Activated T-cell treated with anti-CD3 and anti-CD28 coated beads, Interleukin-2, amount 50 U/mL, for 1 hour (primary cell): ENCODE measurements around the gene MAP4K4.

ENCODE experiments used
- DNase-seq: peaks from one replicate; pipeline ENCODE4 v3.0.0-alpha.2; 2020

Gene MAP4K4

DNA sequence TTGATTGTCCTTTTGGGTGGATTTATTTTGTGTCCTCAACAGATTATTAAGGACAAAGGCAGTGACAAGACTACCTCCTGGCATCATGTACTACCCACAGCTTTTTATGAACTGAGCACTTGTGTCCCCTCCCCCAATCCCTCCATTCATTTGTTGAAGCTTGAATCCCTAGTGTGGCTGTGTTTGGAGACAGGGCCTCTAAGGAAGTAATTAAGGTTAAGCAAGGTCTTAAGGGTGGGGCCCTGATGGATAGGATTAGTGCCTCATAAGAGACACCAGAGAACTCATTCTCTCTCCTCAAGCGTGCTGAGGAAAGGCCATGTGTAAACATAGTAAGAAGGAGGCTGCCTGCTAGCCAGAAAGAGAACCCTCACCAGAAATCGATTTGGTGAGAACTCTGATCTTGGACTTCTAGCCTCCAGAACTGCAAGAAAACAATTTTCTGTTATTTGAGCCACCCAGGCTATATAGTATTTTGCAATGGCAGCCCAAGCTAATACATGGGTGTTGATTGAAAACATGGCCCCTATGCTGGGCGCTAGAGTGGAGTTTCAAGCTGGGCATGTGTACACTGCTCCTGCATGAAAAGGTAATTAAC is 3.4 kb upstream of the MAP4K4 start:
- no peak for DNase-seq

DNA sequence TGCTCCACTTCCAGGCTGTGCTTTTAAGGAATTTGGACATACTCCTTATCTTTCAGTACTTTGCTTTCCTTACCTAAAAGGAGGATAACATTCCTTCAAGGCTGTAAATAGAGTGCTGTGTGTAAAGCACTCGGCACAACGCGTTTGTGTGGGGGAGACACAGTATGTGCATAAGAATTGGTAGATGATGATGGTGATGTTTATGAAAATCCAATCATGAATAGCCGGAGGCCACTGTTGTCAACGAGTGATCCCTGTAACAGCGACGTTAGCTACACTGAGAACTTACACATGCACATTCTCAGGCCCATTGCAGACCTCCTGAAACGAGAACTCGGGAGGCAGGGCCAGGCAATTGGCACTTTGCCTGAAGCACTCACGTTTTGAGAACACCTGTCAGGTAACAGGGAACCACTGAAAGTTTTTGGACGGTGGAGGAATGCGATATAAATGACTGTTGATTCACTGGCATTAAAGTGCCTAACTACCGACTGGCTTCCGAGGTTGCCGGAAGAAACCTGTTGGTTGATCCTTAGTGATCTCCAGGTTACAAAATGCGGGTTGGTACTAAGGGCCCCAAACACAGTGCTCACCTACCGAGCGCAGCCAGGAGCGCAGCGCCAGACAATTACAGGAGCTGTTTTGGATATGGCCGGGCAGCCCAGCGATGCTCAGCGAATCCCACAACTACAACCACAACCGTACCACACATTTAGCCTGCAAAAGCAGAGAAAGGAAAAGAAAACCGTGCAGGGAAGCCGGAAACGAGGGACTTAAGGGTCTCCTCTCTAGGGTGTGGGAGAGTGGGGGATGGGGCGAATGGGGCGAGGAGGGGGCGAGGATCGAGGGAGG is 1.0 kb upstream of the MAP4K4 start:
- DNase-seq, result peak; percentile 34

DNA sequence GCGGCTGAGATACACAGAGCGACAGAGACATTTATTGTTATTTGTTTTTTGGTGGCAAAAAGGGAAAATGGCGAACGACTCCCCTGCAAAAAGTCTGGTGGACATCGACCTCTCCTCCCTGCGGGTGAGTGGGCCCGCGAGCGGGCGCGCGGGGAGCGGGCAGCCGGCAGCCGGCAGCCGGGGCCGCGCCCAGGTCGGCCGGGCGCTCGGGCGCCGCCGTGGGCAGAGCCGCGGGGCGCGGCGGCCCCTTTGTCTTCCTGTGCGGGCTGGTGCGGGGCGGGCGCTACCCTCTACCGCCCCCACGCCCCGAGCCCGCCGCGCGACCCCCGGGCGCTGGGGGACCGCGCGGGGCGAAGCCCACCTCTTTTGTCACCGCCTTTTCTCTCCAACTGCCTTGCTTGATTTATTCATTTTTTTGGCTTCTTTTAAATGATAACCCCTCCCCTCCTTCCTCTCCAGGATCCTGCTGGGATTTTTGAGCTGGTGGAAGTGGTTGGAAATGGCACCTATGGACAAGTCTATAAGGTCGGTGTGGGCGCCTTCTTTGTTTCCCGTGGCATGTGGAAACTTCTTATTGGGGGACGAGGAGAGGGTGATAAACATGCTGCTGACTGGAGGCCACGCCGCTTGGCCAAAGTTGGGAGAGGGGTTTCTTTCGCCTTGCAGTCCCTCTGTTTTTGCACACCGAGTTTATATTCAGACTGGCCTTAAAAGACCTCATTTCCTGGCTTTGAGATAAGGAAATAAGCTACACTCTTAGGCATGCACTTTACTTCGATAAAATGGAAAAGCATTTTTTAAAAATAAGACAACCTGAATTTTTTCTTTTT is 722 bp downstream of the MAP4K4 start:
- DNase-seq, result peak; percentile 59

DNA sequence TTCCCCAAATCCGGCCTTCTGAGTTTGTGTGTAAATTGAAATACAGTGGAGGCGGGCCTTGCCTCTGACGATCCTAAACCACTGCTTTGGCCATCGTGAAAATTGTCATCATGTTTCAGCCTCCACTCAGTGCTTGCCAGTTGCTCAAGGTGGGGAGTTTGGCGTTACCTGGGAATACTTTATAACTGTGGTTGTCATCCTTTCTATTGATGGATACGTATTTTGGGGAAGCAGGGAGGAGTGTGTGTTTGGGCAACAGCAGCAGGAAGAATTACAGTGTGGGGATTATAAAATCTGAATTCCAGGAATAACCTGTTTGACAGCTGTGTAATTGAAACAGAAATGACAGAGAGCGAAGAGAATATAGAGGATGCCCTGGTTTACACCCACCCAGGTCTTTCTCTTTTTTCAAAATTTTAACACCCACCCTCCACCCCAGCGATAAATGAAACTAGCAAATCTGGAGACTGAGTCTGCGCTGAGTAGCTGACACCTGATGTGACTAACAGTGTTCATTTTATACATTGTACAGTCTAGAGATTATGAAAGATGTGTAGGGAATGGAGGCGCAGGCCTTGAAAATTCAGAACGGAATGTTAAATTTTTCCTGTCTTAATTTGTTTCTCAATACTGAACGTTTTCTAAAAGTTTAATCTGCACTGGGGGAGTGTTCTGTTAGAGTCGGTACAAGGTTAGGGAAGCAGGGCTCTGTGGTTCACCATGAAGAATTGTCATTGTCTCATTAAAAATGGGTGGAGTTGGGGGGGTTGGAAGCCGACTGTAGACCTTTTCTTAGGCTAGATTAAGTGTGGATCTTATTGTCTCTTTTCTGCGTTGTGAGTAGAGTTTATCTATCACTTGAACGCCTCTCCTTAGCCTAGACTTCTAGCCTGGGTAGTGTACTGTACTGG is 1.6 kb downstream of the MAP4K4 start:
- no peak for DNase-seq

DNA sequence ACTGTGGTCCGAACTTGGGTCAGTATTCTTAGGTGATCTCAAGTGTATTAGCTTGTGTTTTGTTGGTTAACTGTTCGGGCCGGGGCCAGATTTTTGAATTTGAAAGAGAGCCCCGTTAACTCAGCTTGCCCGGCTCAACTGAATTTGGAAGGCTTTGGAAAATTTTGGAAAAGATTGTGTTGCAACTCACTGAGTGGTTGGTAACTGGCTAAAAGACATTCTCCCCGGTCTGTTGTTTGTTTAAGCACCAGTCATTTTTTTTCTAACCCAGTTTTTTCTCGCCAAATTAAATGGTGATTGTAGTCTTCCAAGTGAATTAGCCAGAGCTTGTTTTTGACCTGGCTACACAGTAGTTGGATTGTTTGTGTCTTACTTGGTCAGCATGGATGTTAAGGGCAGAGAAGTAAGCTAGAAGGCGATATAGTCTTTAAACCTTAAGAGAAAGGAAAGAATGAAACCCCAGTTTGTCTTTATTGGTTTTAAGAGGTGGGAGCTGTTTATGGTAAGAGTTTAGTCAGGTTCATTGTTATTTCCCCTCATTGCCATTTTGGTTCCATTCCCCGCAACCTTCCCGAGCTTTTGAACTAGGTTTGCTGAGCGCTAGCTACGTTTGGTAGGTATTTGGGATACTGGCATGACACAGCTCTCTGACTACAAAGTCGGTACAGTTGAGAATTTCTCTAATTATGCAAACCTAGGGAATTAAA is 2.4 kb downstream of the MAP4K4 start:
- no peak for DNase-seq

DNA sequence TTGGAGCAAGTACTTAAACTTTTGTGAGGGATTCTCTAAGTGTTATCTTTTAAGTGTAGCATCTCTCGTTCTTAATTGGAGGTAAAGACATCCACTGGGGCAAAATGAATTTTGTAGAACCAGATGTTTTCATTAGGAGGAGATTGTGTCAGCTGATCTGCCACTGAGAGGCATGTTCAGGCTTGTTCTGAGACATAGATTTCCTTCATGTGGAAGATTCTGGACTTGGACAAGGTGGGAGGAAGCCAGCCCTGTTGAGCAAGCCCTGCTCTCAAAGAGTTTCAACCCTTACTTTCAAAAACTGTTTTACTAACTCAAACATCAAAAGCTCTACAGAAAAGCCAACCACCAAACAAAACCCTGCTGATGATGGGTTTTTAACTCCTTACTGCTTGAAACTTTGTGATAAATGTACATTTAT is 6.5 kb downstream of the MAP4K4 start:
- no peak for DNase-seq

DNA sequence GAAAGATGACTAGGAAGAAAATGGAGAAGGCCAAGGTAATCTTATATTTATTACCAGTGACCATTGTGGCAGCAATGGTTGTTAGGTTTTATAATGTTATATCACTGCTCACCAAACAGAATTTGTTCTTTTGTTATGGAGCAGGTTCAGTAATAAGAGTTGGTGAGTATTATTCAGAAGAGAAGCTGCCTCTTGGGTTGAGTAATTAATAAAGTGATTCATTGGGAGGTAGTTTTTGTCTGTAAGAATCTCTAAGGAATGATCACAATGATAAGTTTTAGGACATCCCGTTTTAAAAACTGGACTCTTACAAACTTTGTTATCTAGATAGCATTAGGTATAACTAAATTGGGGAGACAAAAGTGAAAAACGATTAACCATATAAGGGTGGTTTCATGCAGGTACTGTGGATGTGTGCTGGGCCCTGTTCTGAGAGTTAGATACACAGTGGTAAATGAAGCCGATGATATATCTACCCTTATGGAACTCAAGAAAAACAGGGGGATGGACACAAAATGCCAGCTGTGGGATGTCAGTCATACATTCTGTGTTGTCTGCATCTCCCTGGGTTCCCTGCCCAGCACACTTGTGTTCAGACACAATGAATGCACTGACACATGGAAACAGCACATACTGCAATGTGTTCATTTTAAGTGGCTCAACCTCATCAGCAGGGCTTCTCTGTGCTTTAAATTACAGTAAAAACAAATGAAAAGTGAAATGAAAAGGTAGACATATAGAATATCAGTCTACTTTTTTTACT is 7.5 kb downstream of the MAP4K4 start:
- no peak for DNase-seq

DNA sequence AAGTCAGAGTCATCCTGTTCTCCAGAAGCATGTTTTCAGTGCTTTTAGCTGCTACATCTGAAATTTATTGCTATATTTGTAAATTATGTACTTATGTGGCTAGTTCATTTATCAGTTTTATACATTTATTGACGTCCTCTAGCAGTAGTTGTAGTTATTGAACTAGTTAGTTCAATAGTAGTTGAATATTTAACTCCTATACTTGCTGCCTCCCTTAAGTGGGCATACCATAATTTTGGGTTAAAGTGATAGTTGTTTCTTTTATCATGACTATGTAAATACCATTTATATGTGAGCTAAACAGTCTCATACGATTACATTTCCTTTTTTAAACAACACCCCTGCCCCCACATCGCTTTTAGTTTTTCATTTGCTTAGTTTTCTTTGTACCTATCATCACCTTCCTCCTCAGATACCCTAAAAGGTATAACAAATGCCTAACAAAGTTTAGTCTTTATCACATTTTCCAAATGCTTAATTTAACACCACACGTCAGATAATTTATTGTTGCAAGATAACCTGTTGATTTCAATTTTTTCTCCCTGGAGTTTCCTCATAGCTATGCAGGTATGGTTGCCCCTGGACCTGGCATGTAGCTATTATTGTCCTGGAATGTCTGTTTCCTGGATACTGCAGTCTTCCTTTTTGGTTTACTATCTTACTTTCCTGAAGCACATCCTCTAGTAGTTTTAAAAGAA is 8.8 kb downstream of the MAP4K4 start:
- DNase-seq, result no peak

DNA sequence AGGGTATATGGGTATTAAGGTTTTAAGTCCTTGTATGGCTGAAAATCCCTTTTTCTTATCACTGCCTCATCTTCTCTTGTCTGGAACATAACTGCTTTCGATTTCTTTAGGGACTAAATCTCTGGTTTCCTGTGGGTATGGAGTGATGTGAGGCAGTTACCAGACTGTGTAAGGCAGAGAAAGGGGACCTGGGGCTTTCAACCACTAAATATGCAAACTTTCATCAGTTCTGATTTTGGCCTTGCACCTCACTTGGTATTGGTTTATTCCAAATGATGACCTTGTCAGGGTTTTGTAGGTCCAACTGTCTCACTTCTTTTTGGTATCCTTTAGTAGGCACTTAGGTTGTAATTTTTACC is 9.3 kb downstream of the MAP4K4 start:
- no peak for DNase-seq

DNA sequence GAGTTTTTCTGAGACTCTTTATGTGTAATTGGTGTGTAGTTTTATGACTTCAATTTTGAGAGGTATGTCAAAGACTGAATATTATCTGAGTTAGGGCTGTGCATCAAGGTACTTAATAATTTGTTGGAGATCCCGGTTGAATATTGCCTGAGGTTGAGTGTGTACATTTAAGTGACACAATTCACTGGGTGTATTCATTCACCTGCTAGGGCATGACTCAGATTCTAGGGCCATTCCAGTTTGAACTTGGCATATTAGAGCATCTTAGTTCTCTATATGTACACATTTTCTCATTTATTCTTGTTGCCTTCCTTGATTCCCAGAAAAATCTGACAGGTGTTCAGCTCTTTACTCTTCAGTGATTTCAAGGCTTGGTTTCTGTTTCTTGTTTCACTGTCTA is 12.5 kb downstream of the MAP4K4 start:
- DNase-seq, result no peak

DNA sequence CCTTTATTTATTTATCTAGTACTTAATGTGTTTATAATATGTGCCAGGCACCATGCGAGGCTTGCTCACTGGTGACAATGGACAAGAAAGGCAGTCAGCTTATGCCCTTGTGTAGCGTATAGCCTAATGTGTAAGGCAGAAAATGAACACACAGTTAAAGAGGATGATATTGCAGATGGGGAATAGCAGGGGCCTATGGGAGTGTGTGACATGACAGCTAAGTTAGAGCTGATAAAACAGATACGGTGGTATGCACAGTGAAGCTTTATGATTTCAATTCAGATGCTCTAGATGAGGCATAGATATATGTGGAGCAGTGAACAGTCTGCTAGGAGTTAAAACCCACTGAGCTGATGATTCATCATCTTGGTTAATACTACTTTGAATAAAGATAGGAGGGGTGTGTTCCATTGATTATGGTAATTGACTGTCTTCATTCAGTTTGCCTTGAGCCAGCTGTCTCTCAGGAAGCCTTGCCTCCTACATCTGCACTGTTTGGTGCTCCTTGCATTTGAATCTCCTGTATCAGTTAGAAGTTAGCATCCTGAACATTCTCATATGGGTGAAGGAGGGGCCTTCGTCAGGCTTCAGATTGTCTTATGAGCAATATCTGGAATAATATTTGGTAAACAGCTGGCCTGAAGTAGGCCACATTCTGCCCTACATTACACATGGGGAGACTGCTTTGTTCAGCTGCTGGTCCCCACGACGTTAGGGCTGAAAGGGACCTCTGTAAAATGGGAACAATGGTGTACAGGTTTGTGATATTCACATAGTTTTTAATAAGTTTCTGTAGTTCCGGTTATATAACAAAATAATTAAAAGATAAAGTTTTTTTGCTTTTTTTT is 13.2 kb downstream of the MAP4K4 start:
- DNase-seq, result no peak

DNA sequence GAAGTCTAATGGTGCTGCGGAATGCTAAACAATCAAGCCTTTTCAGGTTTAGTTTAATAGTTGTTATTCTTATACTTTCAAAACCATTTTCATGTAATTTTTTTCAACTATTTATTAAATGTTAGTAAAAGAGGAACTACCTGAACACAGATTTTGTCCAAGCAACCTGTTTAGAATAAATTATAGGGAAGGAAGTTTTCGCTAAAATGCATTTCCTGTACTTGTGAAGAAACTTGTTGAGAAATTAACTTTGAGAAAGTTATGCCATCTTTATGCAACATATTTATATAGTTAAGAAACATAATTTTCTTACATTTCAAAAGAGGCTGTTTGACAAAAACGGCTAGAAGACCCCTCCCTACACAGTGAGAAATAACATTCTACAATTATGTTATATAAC is 16.6 kb downstream of the MAP4K4 start:
- DNase-seq, result no peak

DNA sequence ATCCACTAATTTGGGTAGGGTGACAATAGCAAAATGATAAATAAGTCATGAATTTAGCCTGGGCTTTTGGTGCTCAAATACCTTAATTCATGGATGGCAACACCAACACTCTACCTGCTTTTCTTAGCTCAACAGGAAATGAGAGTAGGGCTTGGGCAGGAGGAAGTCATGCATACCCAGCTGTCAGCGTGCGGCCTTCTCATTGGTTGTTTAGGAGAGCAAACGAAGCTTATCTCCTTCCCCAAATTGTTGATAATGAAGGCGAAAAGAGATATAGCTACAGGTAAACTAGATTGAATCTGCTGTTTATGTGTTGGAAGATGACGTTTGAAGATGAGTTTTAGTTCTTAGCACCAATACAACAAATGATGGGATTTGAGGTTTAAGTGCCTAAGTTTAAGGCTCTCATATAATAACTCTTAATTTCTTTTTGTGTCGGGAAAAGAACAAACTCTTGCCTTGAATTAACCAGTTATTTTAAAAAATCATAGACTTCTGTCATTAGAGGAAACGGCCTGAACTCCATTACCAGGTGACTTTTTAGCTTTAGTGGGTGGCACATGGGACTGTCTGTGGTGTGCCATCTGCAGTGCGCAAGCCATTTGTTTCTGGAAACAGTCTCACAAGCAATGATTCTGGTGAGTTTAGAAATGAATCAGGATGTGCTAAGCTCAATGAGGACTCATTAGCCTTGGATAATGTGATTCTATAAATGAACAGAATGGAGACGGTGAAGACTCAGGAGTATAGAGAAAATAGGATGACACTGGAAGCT is 19.8 kb downstream of the MAP4K4 start:
- DNase-seq, result no peak

DNA sequence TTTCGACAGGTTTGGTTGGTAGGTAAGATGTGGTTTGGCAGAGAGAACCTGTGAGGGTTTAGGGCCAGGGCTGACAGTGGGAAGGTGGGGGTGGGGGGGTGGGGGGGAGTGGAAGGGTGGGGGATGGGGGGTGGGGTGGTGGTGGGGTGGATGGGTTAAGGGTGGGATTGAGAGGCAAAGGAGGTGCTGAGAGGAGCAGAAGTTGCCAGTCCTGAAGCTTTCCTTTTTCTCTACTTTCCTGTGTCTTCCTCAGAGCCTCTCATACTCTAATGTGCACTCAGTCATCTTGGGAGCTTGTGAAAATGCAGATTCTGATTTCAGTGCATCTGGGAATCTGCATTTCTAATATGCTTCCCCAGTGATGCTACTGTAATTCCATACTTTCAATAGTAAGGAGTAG is 21.0 kb downstream of the MAP4K4 start:
- no peak for DNase-seq

DNA sequence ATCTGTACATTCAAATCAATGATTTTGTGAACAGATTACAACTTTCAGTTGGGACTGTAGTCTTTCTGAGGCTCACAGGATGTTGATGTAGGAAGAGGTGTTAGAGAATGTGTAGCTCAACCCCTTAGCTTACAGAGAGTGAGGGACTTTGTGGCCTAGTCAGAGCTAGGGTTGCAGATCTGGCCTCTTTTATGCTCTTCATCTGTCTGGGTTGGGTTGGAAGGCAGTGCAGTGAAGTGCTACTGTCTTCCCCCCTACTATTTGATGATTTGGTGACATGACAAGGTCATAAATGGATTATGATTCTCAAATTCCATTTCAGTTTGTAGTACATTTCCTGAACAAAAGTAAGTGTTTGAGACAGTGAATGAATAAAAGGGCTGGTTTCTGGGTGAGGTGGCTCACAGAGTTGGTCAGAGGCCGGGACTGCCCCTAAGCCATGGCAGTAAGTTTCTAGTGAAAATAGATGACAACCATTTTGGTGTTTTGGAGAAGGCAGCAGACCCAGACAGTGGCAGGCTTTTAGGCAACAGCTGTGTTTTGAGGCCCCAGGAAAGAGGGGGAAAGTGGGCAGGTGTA is 21.6 kb downstream of the MAP4K4 start:
- DNase-seq, result no peak

DNA sequence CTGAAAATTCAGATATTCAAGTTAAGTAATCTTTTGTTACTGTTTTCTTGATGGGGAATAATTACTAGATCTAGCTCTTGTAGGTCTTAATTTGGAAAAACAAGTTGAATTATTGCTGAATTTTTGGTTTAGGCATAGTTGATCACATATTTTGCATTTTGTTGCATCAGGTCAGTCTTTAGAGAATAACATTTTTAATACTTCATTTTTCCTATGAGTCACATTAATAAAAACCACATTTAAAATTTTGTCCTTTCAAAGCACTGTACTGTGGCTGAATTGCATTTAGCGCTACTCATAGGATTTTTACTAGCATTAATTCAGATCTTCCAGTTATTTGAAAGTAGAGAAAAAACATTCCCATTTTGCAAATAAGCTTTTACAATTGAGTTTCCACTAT is 23.2 kb downstream of the MAP4K4 start:
- no peak for DNase-seq

DNA sequence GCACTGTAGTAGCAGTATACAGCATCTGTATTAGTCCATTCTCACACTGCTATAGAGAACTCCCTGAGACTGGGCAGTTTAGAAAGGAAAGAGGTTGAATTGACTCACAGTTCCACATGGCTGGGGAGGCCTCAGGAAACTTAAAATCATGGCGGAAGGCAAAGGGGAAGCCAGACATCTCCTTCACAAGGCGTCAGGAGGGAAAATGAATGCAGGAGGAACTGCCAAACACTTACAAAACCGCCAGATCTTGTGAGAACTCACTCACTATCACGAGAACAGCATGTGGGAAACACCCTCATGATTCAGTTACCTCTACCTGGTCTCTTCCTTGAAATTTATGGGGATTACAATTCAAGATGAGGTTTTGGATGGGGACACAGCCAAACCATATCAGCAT is 25.4 kb downstream of the MAP4K4 start:
- DNase-seq, result no peak

DNA sequence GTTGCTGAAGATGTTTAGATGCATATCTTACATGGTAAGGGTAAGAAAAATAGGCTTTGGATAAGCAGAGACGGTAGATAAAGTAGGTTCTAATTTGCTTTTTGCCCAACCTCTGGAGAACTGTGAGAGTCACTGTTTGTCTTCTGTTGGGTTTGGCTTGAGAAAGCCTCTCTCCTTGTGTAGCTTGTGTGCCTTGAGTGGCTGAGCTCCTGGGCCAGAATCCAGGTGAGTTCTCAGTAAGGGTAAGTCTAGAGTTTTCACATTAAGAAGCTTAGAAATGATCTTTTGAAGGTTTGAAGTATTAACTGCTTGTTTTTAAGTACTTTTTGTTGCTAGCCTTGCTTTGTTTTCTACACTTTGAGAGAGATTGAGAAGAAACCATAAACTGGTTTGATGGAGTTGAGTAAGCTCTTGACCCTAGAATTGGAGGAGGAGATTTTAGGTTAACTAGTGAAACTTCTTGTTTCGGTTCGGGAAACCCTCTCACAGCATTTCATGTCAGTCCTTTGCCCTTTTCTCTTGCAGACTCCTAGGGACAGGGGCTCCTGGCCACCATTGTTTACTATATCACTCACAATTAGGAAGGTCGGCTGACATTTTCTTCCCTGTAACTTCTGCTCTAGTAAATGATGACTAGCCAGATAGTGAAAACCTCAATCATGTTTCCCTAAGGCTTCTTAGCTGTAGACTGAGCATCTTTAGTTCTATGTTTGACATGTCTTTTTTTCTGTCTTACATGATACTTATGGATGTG is 26.0 kb downstream of the MAP4K4 start:
- no peak for DNase-seq
